Neural progenitor cell (in vitro differentiated cells): ENCODE results near the gene GLT6D1.

Experiments used
- CTCF ChIP-seq: fragments of 200-600 bp; sonication (generic); IDR thresholded peaks from 2 replicates; pipeline ENCODE4 v1.5.1; 2017; ENCODE audit warnings: antibody characterized with exemption, mild to moderate bottlenecking
- EZH2 ChIP-seq: fragments of 200-600 bp; sonication (generic); IDR thresholded peaks from 2 replicates; pipeline ENCODE4 v1.6.1; 2017; ENCODE audit warnings: antibody characterized with exemption, mild to moderate bottlenecking, moderate library complexity

GRCh38 chr9:135611142-135611874, 28.0 kb downstream of the GLT6D1 start:
- TF ChIP-seq CTCF, result no peak
- no peak for TF ChIP-seq EZH2
